Measurements from ENCODE around the gene SPDYE11.
"Not testable (repeated sequence)": the region's sequence is repeated elsewhere in the genome, so short reads cannot be mapped to it uniquely, and the experiment has no call there.

SPDYE11 gene, protein sequence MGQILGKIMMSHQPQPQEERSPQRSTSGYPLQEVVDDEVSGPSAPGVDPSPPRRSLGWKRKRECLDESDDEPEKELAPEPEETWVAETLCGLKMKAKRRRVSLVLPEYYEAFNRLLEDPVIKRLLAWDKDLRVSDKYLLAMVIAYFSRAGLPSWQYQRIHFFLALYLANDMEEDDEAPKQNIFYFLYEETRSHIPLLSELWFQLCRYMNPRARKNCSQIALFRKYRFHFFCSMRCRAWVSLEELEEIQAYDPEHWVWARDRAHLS

DNA sequence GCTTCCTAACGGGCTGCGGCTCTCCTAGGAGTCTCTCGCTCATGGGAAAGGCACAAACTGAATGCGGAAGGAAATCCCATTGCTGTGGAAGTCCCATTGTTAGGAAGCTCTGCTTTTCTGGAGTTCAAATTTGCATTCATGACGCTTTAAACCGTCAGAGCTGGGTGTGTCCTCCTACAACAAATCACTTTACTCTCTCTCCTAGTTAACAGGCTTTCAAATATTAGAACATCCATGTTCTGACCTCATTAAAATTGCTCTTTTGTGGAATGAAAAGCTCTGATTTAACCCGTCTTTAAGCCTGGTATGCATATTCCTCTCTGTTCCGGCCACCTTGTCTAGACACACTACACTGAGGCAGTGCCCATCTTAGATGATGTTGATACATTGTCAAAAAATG lies at the start of gene SPDYE11:
TSS of gene SPDYE11 (minus strand) at position 101 of the 400 bp plus-strand sequence. CDS start 1,800 bp downstream, outside the sequence.
- not testable (repeated sequence) for DNase-seq (ENCODE audit: low read depth in 2 of 3, low spot score in 2 of 3)

- not testable (repeated sequence) for DNase-seq (ENCODE audit: low read depth in 2 of 3, low spot score in 2 of 3)
These were observed 28.2 kb upstream of the SPDYE11 start, which contains the start of gene SPDYE9 for GRCh38 chr7:73085938-73086337. SPDYE9 (minus strand) TSS chr7:73086038; CDS start chr7:73084238, 1,800 bp downstream.

GRCh38 chr7:73029666-73030065 lies 28.0 kb downstream of the SPDYE11 start, which contains the start of gene SPDYE8:
SPDYE8 (minus strand) TSS chr7:73029766; CDS start chr7:73027966, 1,800 bp downstream.
- DNase-seq (ENCODE audit: low read depth in 2 of 3, low spot score in 2 of 3), result not testable (repeated sequence)

GRCh38 chr7:73006491-73006890 lies 51.2 kb downstream of the SPDYE11 start:
- DNase-seq (ENCODE audit: low read depth in 2 of 3, low spot score in 2 of 3), result not testable (repeated sequence)

- DNase-seq (ENCODE audit: low read depth in 2 of 3, low spot score in 2 of 3), result peak; percentile 87 to 92 (median 87)
These were observed 51.8 kb downstream of the SPDYE11 start for GRCh38 chr7:73005693-73006447.

- DNase-seq (ENCODE audit: low read depth in 2 of 3, low spot score in 2 of 3), result peak; percentile 43 to 62 (median 57)
These were observed 52.4 kb downstream of the SPDYE11 start for GRCh38 chr7:73005356-73005692.

DNA sequence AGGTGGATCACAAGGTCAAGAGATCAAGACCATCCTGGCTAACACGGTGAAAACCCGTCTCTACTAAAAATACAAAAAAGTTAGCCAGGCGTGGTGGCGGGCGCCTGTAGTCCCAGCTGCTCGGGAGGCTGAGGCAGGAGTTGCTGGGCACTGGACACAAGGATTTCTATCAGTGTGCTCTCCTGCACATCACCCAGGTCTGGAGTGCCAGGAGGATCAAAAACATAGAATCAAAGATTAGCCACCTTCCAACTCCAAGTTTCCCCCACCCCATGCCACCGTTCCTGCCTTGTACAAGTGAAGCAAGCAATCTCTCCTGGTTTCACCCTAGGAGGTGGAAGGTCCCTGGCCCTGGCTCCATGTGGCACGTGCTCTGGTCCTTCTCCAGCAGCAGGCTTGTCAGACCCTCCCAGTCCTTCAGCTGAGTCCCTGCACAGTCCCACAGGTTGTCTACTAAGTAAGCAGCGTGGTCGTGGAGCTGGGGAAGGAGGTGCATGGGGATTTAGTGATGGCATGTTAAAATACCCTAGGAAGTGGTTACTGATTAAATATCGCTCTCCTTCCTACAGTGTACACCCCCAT lies 59.7 kb downstream of the SPDYE11 start:
- DNase-seq (ENCODE audit: low read depth in 2 of 3, low spot score in 2 of 3), result not testable (repeated sequence)
